HK-2 (cell line): ENCODE results near the gene CLEC18C.
"Not testable (repeated sequence)": the region's sequence is repeated elsewhere in the genome, so short reads cannot be mapped to it uniquely, and the experiment has no call there.

Source experiments
- DNase-seq: peaks from one replicate; pipeline ENCODE4 v3.0.0-alpha.2; 2018; ENCODE audit not compliant: unreplicated experiment

The CLEC18C gene

DNA sequence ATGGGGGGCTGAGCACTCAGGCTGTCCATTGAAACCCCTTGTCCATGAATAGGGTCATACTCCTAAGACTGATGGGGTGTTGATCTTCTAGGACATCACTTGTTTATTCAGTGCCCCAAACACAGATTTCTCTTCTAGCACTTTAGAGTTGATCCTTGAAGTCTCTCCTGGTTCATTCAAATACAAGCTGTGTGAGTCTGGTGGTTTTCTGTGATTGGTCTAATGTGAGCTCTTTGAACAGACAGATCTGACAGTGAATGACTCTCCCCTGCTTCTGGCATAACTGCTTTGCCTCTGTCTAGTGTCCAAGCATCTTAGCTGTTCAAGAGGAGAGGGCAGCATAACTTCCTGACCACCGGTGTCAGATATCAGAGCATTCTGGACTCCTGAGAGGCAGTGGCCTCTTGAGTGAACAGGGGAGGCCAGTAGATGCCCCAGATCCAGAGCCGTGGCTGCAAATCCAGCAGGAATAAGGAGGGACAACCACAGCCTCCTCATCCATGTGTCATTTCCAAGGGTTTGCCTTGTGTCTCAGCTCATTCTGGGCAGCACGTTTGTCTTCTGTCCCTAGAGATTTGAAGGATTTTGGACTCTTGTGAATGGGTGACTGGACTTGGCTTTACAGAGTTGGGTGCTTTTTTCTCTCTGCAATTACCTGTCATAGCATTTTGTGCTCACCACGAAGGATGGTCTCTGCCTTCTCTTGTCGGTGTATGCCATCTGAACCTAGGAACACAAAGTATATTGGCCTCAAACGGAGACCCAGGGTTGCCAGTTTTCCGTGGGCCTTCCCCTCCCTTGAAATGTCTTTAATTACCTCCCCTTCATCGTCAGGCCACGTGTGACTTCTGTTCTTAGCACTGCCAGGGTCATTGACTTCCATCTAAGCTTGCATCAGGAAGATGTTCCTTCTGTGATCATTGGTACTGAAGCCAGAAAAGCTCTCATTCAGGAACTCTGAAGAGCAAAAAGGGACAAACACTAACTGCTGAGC is 13.9 kb upstream of the CLEC18C start:
- no peak for DNase-seq

DNA sequence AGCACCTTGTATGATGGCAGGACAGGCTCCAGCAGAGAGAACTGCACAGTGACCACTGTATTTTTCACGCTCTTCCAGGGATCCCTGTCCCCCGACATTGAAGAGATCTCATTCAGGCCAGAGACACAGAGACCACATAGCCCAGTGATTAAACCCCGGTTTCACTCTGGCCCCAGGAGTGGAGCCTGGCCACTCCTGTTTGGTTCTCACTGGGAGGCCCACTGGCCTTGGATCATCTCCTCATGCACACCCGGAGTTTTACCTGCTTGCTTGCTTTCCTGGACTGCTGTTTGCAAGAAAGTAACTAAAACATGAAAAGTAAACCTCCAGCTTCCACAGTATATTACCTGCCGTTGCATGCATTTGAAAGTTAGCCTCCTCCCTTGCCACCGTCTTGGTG is 13.2 kb upstream of the CLEC18C start:
- DNase-seq = no peak

DNA sequence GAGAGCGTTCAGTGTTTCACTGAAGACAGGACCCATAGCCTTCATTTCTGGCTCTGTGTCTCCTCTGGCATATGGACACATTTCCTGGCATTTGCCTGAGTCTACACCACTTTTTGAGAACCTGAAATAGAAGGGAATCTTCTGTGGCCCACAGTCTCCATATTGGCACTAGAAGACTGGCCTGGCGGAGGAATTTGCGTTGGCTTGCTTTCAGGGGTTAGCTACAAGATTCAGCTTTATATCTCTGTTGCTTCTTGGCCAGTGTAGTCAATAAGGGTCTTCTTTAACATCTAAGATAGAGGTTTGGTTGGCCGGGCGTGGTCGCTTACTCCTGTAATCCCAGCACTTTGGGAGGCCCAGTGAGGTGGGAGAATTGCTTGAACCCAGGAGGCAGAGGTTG is 12.8 kb upstream of the CLEC18C start:
- DNase-seq = no peak

DNA sequence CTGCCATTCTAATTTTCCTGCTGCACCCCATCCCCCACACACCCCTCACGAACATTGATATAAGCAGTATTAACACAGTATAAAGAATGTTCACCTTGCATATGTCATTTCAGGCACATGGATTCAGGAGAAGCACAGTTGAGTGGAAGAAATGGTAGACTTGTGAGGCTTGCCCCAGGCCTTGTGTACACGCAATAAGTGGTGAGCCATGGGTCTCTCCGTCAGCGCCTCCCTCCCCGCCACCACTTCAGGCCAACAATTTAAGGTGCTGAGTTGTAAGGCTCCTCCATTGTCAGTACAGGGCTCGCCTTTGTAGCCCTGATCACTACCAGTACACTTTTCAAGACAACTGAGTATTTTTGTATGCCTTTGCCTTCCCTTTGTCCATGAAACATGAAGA is 12.2 kb upstream of the CLEC18C start:
- DNase-seq = no peak

DNA sequence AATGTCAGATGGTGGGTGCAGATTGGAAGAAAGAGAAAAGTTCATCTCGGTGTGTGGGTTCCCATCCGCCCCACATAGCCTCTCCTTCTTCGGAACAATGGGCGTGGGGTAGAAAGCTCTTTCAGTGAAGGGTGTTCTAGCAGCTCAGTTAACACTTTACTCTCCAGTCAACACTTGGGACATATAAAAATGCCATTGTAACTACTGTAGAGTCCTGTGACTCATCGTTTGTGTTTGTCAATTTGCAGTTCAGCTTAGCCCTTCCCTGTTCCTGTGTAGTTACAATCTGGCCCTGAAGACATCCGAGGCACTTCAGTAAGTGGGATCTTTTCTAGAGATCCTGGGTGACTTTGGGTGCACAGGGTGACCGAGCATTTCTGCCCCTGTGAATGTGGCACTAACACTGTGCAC is 11.5 kb upstream of the CLEC18C start:
- no peak for DNase-seq

DNA sequence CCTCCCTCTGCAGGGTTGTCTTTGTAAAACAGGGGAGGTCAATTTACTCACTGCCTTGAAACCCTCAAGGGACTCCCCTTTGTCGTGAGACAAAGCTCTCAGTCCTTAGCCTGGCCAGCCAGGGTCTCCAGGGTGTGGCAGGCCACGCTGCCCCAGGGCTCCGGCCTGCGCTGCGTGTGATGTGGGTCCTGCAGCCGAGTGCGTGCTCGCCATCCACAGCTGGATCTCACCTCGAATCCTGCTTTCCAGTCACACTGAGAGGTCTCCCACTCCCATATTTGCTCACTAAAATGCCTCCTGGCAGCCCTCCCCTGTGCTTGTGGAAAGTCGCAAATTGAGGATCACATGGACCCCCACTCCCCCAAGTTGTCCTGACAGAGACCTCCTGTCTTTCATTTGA is 10.0 kb upstream of the CLEC18C start:
- DNase-seq = no peak

DNA sequence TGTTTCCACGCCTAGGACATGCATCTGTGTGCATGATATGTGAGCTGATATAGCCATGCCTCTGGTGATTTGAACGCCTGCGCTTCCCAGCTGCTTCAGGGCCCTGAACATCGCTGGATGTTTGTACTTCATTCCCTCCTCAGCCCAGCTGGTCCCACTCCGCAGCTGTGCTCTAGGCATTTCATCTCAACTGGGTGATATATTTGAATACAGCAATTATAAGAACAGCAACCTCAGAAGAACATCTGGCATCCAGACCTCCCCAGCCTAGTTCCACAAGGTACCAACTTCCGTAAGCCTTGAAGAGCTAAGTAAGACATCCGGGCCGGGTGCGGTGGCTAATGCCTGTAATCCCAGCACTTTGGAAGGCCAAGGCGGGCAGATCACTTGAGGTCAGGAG is 6.9 kb upstream of the CLEC18C start:
- not testable (repeated sequence) for DNase-seq

DNA sequence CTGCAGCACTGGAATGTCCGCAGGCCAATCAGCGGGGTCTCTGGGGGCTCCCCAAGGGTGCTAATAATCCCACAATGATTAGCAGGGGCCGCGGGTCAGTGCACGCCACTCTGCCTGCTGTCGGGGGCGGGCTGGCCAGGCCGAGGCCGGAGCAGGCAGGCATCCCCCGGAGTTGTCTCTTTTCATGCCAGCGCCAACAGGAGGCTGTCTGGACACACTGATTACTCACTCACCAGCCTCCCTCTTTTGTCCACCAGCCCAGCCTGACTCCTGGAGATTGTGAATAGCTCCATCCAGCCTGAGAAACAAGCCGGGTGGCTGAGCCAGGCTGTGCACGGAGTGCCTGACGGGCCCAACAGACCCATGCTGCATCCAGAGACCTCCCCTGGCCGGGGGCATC is 329 bp downstream of the CLEC18C start:
- DNase-seq = not testable (repeated sequence)

DNA sequence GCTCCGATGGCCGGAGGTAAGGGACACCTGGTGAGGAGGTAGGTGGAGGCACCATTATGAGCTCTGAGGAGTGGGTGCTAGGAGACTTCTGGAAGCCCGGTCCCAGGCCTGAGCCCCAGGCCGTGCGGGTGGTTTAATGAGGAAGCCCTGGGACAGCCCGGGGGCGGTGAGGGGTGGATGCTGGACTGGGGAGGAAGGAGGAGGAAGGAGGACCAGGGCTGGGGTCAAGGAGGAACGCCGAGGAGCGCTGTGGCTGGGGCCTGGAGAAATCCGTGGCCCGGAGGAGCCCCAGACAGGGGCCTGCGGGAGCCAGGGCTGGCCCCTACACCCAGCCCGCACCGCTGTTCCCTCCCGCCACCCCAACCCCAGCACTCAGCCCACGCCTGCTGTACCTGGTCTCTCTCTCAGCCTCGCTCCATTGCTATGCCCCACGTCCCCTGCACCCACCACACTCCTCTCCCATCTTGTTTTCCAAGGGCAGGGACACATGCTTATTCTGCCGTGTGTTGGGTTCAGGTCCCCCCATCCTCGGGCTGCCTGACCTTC is 873 bp downstream of the CLEC18C start:
- not testable (repeated sequence) for DNase-seq

DNA sequence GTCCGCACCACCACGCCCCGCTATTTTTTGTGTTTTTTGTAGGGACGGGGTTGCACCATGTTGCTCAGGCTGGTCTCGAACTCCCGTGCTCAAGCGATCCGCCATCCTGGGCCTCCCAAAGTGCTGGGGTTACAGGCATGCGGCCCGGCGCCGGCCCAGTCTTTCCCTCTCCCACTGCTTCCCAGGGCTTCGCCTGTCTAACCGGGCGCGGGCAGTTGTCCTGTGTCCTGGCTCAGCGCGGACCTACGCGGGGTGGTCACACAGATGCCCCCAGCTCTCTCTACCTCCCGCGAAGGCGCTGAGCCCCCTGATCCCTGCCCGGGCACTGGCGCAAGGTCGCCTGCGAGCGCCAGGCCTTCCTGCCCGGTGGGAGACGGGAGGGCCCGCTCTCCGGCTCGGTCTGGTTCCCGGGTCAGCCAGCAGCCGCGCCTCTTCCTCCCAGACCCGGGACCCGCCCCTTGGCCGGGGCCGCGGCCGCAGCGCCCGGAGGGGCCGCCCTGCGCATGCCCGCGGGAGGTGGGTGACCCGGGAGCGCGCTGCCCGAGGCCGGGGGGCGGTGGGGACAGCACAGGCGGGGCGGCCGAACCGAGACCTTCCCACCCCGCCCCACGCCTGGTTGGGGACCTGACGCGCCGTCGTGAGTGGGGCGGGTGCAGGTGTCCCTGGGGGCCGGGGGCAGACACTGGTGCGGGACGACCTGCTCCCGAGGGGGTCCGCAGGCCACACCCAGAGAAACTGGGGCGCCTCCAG is 14.4 kb downstream of the CLEC18C start:
- DNase-seq = not testable (repeated sequence)

DNA sequence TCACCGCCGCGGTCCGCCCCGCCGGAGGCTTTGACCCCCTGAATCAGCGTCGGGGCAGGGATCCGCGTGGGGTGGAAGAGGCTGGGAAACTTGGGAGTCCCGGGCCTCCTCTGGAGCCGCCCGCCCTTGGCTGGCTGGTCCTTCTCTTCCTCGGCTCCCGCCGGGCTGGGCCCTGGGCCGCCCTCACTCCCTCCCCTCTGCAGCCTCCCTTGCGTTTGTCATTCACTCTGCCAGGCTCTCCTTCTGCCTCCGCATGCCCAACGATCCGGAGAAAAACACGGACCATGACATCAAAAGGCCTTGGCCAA is 15.0 kb downstream of the CLEC18C start:
- not testable (repeated sequence) for DNase-seq

DNA sequence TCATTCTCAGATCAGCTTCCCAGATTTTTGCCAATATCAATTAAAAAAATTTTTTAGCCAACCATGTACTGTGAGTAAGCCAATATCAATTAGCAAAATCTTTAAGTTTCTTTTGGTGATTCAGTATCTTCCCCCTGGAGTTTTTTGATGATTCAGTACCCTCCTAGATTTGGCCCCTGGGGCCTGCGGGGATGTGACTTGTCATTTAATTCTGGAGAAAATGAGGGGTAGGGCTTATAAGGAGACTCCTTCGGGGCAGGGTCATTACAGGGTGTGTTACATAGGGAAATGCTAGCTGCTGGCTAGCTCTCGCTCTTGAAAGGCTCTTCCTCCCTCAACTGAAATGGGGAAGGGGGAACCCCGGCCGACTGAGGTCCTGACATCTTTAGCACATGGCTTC is 17.0 kb downstream of the CLEC18C start:
- DNase-seq = not testable (repeated sequence)

DNA sequence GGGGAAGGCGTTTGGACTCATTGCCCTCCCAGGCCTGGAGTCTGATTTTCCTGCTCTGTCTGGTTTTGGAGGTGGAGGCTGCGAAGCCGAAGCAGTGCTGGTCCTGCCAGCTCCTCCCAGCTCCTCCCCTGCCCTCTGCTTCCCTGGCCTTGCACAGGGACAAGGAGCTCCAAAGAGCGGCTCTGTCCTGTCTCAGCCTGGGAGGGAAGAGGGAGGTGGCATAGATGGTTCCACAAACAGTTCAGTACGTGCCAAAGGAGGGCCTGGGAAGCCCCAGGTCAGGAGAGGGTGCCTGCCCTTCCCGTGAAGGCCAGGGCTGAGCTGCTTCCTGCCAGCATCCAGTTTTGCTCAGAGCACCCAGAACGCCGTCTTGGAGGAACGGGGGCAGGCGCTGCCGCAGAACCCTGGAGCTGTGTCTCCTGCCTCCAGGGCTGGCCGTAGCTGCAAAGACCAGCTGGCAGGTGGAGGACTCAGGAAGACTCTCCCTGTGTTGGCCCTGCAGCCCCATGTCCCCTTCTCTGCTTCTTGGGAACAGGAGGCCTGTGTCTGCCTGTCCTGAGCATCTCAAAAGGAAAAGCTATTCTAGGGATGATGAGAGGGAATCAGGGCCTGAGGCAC is 23.2 kb downstream of the CLEC18C start:
- not testable (repeated sequence) for DNase-seq

DNA sequence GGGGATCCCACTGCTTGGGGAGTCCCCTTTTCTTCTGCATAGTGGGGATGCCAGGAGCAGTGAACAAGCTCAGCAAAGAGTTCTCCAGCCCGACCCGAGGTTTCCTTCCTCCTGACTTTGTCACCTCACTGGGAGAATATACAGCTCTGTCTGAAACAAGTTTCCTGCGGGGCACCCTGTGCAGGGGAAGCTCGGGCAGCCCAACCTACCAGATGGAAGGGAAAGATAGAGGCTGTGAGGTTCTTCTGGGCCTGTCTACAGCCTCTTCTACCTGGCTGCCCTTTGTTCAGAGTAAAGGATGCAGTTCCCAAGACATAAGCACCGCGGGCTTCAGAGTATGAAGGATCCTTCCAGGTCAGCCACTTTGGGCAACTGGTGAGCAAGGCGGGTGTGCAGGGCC is 24.0 kb downstream of the CLEC18C start:
- not testable (repeated sequence) for DNase-seq

DNA sequence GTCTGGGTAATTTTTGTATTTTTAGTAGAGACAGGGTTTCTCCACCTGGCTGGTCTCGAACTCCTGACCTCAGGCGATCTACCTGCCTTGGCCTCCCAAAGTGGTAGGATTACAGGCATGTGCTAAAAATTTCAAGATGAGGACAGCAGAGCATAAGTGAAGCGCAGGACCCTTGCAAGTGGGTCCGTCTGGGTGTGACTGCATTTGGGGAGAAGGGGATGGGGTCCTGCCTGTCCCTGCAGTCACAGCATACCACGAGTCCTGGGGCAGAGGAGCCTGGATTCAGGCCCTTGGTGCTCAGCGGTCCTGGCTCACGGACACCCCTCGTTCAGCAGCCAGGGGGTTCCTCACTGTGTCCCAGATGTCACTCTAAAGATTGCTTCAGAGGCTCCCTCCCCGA is 24.6 kb downstream of the CLEC18C start:
- DNase-seq = not testable (repeated sequence)

DNA sequence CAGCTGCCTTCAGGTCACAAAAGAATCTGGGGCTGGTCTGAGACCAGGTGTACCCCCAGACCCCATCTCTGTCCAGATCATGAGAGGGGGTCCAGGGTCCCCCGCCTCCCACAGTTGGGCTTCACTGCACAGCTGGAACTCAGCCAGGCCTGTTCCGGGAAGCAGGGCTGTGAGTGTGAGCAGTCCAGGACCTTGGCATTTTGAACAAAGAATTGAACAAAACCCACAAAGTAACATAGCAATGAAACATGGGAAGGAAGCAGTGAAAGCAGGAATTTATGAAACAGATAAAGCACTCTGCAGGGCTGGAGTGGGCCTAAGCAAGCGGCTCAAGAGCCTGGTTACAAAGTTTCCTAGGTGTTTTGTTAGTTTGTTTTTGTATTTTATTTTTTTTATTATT is 25.1 kb downstream of the CLEC18C start:
- not testable (repeated sequence) for DNase-seq

DNA sequence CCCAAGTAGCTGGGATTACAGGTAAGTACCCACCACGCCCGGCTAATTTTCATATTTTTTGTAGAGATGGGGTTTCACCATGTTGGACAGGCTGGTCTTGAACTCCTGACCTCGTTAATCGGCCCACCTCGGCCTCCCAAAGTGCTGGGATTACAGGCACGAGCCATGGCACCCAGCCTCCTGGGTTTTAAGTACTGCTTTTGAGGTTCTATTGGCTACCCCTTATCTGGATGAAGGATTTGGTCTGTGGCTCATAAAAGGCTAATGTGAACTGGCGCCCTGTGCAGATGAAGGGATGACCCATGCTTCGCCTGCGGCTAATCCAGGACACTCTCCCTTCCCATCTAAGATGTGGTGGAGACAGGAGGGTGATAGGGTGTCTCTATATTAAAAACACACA is 25.6 kb downstream of the CLEC18C start:
- not testable (repeated sequence) for DNase-seq

DNA sequence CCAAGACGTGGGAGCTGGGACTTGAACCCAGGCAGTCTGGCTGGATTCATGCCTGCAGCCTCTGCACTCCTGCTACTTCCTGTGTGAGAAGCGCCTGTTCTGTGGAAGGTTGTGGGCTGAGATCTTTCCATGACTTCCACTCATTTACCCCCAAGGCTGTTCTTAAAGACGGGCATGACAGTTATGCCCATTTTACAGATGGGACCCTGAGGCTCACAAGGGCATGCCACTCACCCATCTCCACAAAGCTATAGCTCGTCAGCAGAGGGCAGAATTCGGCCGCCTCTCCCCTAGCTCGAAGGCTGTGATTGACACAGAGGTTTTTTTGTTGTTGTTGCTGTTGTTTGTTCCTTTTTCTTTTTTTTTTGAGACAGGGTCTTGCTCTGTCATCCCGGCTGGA is 26.5 kb downstream of the CLEC18C start:
- DNase-seq = not testable (repeated sequence)

DNA sequence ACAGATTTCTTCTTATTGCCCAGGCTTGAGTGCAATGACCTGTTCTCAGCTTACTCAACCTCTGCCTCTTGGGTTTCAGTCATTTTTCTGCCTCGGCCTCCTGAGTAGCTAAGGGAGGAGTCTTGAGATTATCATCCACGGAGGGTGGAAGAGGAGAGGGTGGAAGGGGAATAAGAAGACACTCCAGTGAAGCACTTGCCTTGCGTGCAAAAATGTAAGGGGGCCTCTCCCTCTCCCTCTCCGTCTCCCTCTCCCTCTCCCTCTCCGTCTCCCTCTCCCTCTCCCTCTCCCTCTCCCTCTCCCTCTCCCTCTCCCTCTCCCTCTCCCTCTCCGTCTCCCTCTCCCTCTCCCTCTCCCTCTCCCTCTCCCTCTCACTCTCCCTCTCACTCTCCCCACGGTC is 29.9 kb downstream of the CLEC18C start:
- not testable (repeated sequence) for DNase-seq

DNA sequence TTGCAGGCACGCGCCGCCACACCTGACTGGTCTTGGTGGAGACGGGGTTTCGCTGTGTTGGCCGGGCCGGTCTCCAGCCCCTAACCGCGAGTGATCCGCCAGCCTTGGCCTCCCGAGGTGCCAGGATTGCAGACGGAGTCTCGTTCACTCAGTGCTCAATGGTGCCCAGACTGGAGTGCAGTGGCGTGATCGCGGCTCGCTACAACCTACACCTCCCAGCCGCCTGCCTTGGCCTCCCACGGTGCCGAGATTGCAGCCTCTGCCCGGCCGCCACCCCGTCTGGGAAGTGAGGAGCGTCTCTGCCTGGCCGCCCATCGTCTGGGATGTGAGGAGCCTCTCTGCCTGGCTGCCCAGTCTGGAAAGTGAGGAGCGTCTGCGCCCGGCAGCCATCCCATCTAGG is 30.4 kb downstream of the CLEC18C start:
- DNase-seq = not testable (repeated sequence)

DNA sequence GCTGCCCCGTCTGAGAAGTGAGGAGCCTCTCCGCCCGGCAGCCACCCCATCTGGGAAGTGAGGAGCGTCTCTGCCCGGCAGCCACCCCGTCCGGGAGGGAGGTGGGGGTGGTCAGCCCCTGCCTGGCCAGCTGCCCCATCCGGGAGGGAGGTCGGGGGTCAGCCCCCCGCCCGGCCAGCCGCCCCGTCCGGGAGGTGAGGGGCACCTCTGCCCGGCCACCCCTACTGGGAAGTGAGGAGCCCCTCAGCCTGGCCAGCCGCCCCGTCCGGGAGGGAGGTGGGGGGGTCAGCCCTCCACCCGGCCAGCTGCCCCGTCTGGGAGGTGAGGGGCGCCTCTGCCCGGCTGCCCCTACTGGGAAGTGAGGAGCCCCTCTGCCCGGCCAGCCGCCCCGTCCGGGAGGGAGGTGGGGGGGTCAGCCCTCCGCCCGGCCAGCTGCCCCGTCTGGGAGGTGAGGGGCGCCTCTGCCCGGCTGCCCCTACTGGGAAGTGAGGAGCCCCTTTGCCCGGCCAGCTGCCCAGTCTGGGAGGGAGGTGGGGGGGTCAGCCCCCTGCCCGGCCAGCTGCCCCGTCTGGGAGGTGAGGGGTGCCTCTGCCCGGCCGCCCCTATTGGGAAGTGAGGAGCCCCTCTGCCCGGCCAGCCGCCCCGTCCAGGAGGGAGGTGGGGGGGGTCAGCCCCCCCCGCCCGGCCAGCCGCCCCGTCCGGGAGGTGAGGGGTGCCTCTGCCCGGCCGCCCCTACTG is 31.2 kb downstream of the CLEC18C start:
- not testable (repeated sequence) for DNase-seq
